ENCODE data around the gene CHCHD4.

CHCHD4 gene

DNA sequence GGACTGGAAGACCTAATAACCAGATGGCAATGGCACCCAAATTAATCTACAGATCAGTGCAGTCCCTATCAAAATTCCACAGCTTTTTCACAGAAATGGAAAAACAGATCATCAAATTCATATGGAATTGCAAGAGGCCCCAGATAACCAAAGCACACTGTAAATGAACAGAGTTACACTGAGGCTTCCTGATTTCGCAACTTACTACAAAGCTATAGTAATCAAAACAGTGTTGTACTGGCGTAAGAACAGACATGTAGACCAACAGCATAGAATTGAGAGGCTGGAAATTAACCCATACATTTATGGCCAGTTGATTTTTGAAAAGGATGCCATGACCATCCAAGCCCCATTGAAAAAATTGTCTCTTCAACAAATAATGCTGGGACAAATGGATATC, 37.5 kb upstream of the CHCHD4 start:
- DNase-seq (ENCODE audit: low read depth), result no peak
- no peak overlapping the region for H3K4me3 ChIP-seq (ENCODE audit: control insufficient read depth, low read depth, low read length)
- no peak for TF ChIP-seq CTCF (IDR thresholded peaks at IDR 0.05; ENCODE audit: control insufficient read depth, insufficient read depth, low read depth, low read length, missing control alignments)

DNA sequence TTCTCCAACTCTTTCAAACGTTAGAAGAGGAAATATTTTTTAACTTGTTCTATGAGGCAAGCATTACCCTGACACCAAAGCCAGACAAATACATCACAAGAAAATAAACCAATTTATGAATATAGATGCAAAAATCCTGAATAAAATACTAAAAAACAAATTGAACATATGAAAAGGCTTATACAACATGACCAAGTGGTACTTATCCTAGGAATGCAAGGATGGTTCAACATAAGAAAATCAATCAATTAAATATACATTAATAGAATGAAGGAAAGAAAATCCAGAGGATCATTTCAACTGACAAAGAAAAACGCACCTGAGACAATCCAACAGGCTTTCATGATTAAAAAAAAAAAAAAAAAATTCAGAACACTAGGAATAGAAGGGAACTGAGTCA, 36.6 kb upstream of the CHCHD4 start:
- DNase-seq (ENCODE audit: low read depth), result no peak
- no peak overlapping the region for H3K4me3 ChIP-seq (ENCODE audit: control insufficient read depth, low read depth, low read length)
- no peak for TF ChIP-seq CTCF (IDR thresholded peaks at IDR 0.05; ENCODE audit: control insufficient read depth, insufficient read depth, low read depth, low read length, missing control alignments)

DNA sequence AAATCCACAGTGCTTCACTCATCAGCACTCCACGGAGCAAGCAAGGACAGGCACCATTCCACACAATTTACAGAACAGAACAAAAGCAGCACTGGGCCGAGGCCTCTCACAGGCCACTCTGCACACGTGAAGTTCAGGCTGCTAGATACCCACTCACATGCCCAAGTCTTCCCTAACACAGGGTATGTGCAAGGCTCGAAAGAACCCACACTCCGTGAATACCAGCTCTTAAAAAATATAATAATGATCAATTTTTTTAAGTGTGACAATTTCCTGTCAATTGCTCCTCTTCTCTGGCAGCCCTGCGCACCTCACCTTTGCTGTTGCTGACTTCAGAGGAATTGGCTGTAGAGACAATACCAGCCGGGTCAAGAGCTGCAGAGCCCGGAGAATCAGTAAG, 34.8 kb upstream of the CHCHD4 start:
- TF ChIP-seq CTCF (IDR thresholded peaks at IDR 0.05; ENCODE audit: control insufficient read depth, insufficient read depth, low read depth, low read length, missing control alignments), result no peak
- H3K4me3 ChIP-seq (ENCODE audit: control insufficient read depth, low read depth, low read length), result no peak overlapping the region
- DNase-seq (ENCODE audit: low read depth), result no peak

- no peak overlapping the region for H3K4me3 ChIP-seq (ENCODE audit: control insufficient read depth, low read depth, low read length)
- DNase-seq (ENCODE audit: low read depth), result no peak
- TF ChIP-seq CTCF (IDR thresholded peaks at IDR 0.05; ENCODE audit: control insufficient read depth, insufficient read depth, low read depth, low read length, missing control alignments), result no peak
Measured at GRCh38 chr3:14158370-14158769, 33.7 kb upstream of the CHCHD4 start.

GRCh38 chr3:14157951-14158350, 33.3 kb upstream of the CHCHD4 start:
- no peak for DNase-seq (ENCODE audit: low read depth)
- TF ChIP-seq CTCF (IDR thresholded peaks at IDR 0.05; ENCODE audit: control insufficient read depth, insufficient read depth, low read depth, low read length, missing control alignments), result no peak
- H3K4me3 ChIP-seq (ENCODE audit: control insufficient read depth, low read depth, low read length), result no peak overlapping the region

GRCh38 chr3:14156843-14157561, 32.3 kb upstream of the CHCHD4 start:
- no peak overlapping the region for H3K4me3 ChIP-seq (ENCODE audit: control insufficient read depth, low read depth, low read length)
- no peak for DNase-seq (ENCODE audit: low read depth)
- TF ChIP-seq CTCF (IDR thresholded peaks at IDR 0.05; ENCODE audit: control insufficient read depth, insufficient read depth, low read depth, low read length, missing control alignments), result no peak

All from AG09309 (cell line).